Right renal pelvis (tissue), 4 donors: Measurements from ENCODE around the gene C19orf81. TPM values are rescaled to one million over a fixed set of nuclear protein-coding genes. Genes with fewer than 3 reads are reported as not detected.
"Not testable (repeated sequence)": the region's sequence is repeated elsewhere in the genome, so short reads cannot be mapped to it uniquely, and the experiment has no call there.

Experiments used
- DNase-seq, 4 donors: peaks; one replicate each; pipeline ENCODE4 v3.0.0-alpha.2; 2013; ENCODE audit warnings: low read depth in 4 of 4, low spot score in 3 of 4, missing footprints in 1 of 4
- polyA plus RNA-seq, 4 donors: library from polyadenylated mRNA; unstranded; fragments of 120-200 nt; gene quantifications; one replicate each; pipeline ENCODE4 v1.2.1, GENCODE V29; 2013; ENCODE audit not compliant: insufficient read length in 4 of 4

C19orf81 gene
- polyA plus RNA-seq: 1 to 10 TPM; 1.8 to 5.0 (median 2.2) TPM

DNA sequence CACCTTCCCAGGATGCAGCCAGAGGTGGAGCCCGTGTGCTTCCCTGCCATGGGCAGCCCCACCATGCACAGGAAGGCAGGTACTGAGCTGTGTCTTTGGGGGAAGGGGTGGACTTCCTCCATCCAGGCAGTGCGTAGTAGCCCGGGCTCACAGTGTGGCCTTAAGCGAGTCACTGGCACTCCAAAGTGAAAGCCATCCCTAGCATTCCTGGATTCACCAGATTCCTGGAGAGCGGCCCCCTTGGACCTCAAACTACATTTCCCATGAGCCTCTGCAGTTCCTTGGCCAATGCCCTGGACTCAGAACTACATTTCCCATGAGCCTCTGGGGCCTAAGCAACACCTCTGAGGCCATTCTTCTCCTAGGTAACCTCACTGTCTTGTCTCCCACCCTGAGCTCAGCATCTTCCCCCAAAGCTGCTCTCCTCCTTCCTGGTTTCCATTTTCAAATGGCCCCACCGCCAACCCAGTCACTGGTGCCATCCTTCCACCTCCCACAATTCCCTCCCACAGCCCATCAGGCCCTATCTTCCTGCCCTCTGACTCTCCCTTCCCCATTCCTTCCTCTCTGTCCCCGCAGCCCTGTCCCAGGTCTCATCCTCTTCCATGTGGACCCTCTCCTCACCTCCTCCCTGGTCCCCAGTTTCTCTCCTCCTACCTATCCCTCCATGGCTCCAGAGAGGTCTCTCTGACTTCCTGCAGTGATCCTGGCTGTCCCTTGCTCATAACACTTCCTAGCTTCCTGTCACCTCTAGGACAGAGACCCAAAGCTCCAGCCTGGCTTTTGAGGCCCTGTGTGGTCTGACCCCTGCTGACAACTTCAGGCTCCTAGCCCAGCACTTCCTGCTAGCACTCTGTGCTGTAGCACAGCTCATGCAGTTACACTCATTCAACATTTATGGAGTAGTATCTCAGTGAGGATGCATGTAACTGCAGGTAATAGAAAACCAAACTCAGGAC is at the start of gene C19orf81:
C19orf81 (plus strand) TSS at position 13 of the 959 bp plus-strand sequence; CDS start at position 13, 0 bp downstream.
- DNase-seq: no peak

DNA sequence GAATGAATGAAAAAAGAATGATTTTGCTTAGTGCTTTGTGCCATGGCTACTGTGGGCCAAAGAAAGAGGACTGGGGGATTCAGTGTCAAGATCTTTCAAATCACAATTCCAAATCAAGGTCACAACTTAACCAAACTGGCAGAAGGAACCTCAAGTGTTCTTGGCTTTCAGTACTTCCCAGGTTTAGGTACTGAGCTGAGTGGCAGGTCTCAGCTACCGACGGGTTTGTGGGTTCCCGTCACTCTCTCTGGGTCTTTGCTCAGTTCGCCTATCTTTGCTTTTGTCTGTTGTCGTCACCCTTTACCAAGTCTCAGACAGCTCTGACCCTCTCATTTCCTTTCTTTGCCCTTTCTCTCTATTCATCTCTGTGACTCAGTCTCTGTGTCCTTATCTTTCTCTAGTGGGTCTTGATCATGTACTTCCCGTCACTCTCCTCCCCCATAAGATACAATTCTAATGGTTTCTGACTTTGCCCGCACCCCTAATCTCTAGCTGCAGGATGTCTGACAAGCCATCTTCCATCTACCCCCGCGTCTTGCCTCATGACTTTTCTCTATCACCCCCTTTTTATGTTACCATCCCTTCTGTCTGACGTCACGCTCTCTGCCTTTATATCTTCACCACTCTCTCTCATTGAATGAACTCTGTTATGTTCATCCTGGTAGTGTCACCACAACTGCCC is 47.7 kb upstream of the C19orf81 start:
- no peak for DNase-seq

DNA sequence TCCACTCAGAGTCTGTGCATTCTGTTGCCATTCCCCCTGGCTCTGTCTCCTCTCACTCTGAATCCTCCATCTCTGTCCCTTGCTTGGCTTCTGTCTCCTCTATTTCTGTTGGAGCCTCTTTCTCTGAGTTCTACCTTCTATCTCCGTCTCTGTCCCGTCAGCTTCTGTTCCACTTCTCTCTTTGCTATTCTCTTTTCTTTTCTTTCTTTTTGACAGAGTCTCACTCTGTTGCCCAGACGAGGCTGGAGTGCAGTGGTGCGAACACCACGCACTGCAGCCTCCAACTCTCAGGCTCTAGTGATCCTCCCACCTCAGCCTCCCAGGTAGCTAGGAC is 47.2 kb upstream of the C19orf81 start:
- DNase-seq: no peak

DNA sequence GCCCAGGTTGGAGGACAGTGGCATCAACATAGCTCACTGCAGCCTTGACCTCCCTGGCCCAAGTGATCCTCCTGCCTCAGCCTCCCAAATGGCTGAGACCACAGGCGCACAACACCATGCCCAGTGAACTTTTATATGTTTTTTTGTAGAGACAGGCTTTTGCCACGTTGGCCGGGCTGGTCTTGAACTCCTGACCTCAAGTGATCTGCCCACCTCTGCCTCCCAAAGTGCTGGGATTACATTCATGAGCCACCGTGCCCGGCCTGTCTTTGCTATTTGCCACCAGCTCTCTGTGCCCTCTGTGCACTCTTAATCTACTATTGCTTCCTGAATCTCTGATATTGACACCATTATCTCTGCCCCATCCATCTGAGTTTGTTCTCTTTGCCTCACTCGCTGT is 46.7 kb upstream of the C19orf81 start:
- DNase-seq: no peak

DNA sequence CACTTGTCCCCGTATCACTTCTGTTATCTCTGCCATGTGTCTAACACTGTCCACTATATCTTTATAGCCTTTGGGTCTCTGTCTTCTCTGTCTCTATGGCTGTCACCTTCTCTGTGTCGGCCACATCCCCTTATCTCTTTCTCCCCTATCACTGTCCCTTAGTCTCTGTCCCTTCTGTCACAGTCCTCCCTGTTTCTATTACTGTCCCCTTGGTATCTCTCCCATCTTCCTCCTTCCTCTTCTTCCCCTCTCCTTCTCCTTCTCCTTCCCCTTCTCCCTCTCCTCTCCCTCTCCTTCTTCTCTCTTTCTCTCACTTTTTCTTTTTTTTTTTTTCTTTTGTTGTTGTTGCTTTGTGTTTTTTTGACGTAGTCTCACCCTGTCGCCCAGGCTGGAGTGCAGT is 46.3 kb upstream of the C19orf81 start:
- no peak for DNase-seq

DNA sequence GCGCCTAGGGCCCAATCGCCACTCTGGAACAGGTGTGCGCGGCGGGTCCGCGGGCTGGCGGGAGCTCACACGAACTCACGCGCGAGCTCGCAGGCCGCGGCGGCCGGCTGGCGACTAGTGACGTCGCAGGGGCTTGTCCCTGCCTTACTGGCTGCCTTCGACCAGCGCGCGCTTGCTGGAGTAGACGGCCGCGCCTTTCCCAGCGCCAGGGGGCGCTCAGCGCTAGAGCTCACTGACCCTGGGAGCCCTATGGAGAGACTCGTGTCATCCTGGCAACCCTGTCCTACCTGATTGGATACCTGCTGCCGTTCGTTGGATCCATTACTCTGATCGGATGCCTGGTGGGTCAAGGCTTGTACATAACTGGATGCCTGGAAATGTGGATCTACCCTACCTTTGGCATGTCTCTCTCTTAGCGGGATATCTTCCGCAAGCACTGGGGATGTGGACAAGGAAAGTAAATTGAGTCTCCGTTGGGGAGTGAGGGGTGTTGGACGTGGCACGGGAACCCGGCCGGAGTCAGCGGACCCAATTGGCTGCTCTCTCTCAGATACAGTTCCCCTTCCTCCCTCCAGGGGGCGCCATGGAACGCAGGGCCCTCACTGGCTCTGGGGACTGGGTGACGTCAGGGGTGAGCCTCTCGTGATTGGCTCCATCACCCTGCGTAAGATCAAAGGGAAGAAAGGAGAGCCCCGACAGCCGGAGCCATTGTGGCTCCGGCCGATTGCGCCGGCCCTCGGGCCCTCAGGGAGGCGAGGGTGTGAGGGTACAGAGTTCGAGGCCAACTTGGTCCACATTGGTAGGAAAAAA is 44.8 kb upstream of the C19orf81 start:
- not testable (repeated sequence) for DNase-seq

DNA sequence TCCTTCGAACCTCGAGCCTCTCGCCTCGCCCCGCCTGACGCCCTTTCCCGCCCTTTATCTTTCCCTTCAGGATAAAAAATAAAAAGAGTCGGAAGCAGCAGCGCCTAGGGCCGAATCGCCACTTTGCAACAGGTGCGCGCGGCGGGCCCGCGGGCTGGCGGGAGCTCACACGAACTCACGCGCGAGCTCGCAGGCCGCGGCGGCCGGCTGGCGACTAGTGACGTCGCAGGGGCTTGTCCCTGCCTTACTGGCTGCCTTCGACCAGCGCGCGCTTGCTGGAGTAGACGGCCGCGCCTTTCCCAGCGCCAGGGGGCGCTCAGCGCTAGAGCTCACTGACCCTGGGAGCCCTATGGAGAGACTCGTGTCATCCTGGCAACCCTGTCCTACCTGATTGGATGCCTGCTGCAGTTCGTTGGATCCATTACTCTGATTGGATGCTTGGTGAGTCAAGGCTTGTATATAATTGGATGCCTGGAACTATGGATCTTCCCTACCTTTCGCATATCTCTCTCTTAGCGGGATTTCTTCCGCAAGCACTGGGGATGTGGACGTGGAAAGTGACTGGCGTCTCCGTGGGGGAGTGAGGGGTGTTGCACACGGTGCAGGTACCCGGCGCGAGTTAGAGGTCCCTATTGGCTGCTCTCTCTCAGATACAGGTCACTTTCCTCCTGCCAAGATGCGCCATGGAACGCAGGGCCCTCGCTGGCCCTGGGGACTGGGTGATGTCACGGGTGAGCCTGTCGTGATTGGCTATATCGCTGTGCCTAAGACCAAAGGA is 43.0 kb upstream of the C19orf81 start:
- DNase-seq: not testable (repeated sequence)

DNA sequence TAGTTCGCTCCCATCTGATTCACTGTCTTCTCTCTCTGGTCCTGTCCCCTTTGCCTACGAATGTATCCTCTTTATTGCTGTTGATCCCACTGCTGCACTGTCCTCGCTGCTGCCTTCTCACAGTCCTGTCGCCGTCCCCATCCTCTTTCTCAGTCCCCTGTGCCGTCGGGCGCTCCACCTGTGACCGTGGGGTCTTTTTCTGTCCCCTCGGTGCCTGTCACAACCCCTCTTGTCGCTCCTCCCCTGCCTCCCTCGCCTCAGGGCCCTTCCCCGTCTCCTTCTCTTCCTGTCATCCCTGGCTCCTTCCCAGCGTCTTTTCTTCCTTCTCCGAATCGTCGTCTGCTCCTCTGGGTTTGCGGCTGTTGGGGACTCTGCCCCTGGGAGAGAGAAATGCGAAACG is 41.9 kb upstream of the C19orf81 start:
- no peak for DNase-seq

DNA sequence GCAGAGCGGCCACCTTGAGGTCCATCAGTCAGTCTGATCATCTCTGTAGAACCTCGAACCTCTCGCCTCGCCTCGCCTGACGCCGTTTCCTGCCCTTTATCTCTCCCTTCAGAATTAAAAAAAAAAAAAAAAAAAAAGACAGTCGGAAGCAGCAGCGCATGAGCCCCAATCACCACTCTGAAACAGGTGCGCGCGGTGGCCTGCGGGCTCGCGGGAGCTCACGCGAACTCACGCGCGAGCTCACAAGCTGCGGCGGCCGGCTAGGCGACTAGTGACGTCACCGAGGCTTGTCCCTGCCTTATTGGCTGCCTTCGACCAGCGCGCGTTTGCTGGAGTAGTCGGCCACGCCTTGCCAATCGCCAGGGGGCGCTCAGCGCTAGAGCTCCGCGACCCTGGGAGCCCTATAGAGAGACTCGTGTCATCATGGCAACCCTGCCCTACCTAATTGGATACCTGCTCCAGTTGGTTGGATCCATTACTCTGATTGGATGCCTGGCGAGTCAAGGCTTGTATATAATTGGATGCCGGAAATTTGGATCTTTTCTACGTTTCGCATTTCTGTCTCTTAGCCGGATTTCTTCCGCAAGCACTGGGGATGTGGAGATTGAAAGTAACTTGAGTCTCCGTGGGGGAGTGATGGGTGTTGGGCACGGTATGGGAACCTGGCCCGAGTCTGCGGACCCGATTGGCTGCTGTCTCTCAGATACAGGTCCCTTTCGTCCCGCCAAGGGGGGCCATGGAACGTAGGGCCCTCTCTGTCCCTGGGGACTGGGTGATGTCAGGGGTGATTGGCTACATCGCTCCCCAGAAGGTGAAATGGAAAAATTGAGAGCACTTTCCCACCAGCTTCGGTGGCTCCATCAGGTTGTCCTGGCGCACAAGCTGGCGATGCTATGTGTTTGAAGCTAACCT is 41.1 kb upstream of the C19orf81 start:
- peak; percentile 77 to 81 (median 78) for DNase-seq

DNA sequence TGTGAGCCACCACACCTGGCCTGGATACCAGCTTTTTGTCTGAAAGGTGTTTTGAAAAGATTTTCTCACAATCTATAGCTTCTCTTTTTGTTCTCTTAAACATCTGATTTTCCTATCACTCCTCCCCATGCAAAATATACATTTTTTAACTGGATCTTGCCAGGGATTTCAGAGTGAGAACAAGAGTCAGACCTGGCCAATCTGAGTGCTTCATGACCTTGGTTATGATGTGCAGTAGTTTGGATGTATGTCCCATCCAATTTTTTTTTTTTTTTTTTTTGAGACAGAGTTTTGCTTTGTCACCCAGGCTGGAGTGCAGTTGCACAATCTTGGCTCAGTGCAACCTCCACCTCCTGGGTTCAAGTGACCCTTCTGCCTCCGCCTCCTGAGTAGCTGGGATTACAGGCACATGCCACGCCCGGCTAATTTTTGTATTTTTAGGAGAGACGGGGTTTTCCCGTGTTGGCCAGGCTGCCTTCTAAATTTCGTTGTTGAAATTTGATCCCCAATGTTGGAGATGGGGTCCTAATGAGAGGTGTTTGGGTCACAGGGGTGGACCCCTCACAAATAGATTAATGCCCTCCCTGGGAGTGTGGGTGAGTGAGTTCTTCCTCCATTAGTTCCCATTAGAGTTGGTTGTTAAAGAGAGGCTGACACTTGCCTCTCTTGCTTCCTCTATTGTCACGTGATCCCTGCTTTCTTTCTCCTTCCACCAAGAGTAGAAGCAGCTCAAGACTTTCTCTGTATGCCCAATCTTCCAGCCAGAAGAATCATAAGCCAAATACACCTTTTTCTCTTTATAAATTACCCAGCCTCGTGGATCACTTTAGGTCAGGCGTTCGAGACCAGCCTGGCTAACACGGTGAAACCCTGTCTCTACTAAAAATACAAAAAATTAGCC is 36.5 kb upstream of the C19orf81 start:
- not testable (repeated sequence) for DNase-seq

DNA sequence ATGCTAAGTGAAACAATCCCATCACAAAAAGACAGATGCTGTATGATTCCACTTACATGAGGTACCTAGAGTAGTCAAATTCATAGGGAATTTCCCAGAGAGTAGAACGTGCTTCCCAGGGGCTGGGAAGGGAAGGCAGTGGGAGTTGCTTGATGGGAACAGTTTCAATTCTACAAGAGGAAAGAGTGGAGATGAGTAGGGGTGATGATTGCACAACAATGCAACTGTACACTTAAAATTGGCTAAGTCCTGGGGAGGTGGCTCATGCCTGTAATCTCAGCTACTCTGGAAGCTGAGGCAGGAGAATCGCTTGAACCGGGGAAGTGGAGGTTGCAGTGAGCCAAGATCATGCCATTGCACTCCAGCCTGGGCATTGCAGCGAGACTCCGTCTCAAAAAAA is 30.9 kb upstream of the C19orf81 start:
- not testable (repeated sequence) for DNase-seq

DNA sequence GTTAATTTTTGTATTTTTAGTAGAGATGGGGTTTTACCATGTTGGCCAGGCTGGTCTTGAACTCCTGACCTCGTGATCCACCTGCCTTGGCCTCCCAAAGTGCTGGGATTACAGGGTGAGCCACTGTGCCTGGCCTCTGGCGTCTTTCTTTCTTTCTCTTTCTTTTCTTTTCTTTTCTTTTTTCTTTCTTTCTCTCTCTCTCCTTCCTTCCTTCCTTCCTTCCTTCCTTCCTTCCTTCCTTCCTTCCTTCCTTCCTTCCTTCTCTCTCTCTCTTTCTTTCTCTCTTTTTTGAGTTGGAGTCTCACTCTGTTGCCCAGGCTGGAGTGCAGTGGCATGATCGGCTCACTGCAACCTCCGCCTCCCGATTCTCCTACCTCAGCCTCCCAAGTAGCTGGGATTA is 30.1 kb upstream of the C19orf81 start:
- not testable (repeated sequence) for DNase-seq

DNA sequence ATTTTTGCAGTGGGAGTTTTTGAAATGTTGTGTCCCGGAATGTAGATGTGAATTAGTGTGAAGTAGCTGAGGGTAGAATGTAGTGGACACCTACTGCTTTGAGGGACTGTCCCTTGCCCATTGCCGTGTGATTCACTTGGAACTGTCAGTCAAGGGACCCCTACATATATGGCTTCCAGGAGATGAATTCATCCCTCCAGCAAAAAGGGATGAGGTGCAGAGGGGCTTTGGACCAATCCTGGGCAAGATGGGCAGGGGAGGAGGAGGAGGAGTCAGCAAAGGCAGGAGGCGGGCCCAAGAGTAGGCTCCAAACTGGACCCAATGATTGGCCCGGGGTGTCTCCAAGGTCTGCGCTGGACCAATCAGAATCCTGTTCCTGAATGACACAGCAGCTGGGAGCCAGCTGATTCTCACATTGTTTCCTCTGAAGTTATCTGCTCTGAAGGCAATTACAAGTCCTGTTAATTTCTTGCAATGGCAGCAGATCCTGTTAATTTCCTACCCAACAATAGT is 28.8 kb upstream of the C19orf81 start:
- DNase-seq: not testable (repeated sequence)

DNA sequence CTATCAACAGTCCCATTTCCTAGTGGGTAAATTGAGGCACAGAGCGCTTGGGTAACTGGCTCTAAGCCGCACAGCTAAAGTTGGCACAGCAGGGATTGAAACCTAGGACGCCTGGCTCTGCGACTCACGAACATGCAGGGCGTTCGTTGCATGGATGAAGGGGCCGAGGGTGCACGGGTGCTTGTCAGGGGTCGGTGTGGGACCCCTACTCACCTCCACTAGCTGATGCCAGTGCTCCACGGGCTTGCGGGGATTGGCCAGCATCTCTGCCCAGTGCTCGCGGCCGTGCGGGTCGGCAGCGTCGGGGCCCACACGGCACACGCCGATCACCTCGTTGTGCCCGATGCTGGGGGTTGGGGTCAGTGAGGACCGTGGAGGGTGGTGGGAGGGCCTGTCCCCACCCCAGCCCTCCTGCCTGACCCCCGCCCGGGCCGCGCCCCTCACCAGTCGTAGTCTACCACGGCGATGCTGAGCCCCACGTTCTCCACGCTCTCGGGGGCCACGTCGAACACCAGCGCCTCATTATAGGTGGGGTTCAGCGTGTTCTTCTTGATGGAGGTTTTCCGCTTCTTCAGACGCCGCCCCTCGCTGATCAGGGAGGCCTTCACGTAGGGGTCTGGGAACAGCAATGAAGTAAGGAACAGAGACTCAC is 24.2 kb upstream of the C19orf81 start:
- no peak for DNase-seq

DNA sequence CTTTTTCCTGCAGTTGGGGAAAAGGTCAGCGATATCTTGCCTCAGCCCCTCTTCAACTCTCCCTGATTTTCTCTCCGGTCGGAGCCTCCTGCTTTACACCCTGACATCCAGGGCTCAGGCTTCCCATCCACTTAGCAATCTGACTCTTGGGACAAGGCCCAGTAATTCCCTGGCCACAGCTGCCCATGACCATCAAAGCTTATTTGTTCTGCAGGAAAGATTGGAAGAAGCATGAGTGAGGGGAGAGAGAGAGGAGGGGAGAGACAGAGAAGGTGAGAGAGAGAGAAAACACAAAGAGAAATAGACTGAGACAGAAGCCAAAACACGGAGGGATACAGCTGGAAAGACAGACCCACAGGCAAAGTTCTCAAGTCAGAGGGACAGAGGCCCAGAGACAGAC is 23.2 kb upstream of the C19orf81 start:
- no peak for DNase-seq

DNA sequence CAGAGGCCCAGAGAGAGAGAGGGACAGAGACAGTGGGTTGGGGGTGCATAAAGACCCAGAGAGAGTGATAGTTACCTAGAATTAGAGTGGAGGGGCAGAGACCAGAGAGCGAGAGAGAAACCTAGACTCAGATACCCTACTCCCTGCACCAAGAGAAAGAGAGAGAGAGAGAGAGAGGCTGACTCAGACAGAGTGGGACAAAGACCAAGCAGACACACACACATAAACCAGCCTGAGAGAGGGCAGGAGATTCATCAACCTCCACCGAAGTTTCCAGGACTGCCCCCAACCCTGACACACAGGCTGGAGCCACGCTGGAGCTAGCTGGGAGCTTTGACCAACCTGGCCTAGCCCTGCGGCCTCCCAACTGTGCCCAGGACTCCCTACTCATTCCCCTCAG is 22.4 kb upstream of the C19orf81 start:
- no peak for DNase-seq

DNA sequence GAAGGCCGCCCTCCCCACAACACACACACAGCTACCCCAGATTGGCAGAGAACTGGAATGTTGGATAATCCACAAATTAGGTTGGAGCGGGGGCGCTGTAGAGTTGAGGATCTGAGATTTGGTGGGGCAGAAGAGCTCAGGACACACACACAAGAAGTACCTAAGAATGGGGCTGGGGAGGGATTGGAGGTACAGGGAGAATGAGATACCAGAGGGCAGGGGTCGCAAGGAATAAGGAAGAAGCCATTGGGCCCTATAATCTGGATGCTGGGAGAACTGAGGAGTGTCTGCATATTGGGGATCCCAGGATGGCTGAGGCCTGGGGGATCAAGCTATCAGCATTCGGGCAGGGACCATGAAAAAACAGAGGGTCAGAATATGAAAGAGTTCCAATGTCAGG is 21.1 kb upstream of the C19orf81 start:
- DNase-seq: no peak
